ENCODE results near the gene C14orf93.

GRCh38 chr14:22952418-22952817 lies 57.5 kb downstream of the C14orf93 start:
- TF ChIP-seq CTCF (IDR thresholded peaks at IDR 0.05) (no peak), POLR2A (IDR thresholded peaks at IDR 0.05) (no peak)

Measured in esophagus squamous epithelium (tissue), 4 donors.